Hematopoietic multipotent progenitor cell treated with erythropoietin and hydrocortisone succinate and interleukin-3 and kit ligand, for 6 days (in vitro differentiated cells): Measurements from ENCODE around the gene AUNIP.
A peak's percentile ranks its signal among the peaks of the same experiment; 100 is the strongest.

ENCODE experiments used
- DNase-seq: peaks from one replicate; pipeline ENCODE4 v3.0.0-alpha.2; 2015

The AUNIP gene

DNA sequence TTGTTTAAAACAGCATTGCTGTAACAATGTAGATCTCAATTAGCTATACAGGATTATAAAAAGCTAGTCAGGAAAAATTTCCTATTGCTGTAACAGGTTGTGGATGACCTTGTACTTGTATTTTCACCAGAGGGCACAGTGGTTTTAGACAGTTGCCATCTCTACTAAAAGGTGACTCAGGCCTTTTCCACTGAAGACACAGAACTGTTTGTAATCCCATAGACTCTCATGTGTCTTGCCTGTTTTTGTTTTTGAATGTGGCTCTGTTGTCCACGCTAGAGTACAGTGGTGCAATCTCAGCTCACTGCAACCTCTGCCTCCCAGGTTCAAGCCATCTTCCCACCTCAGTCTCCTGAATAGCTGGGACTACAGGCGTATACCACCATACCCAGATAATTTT is 33.7 kb downstream of the AUNIP start:
- peak; percentile 21 for DNase-seq

DNA sequence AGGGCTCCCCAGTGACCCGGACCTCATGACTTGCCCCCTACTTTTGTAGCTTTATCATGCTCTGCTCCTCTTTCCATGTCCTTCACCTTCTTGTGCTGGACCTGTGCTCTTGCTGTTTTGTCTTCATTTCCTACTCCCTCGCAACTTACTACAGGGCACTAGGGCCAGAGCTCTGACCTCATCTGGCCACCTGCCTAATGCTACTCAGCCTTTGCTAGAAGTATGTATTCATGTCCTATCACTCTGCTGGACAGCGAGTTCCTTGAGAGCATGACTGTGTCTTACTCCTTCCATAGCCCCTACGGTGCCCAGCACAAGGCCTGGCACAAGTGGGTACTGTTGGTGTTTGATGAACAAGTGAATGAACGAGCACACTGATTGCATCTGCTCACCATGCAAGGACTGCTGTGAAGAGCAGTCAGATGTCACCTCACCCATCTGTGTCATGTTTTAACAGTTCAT is 37.6 kb downstream of the AUNIP start:
- peak; percentile 32 for DNase-seq

DNA sequence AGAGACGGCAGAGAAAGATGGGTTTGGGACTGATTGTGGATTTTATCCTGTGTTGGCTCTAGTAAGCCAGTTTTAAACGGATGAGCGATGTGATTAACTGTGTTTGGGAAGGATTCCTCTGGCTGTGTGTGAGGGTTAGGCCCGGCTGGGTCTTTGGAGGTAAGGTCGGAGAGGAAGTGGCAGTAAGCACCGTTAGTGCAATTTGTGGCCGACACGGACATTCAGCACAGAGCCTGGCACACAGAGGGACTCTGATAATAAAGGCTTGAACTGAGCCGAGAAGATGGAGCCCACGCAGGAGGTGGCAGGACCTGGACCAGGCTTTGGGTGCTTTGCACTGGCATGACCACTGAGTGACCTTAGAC is 38.2 kb downstream of the AUNIP start:
- peak; percentile 38 for DNase-seq

DNA sequence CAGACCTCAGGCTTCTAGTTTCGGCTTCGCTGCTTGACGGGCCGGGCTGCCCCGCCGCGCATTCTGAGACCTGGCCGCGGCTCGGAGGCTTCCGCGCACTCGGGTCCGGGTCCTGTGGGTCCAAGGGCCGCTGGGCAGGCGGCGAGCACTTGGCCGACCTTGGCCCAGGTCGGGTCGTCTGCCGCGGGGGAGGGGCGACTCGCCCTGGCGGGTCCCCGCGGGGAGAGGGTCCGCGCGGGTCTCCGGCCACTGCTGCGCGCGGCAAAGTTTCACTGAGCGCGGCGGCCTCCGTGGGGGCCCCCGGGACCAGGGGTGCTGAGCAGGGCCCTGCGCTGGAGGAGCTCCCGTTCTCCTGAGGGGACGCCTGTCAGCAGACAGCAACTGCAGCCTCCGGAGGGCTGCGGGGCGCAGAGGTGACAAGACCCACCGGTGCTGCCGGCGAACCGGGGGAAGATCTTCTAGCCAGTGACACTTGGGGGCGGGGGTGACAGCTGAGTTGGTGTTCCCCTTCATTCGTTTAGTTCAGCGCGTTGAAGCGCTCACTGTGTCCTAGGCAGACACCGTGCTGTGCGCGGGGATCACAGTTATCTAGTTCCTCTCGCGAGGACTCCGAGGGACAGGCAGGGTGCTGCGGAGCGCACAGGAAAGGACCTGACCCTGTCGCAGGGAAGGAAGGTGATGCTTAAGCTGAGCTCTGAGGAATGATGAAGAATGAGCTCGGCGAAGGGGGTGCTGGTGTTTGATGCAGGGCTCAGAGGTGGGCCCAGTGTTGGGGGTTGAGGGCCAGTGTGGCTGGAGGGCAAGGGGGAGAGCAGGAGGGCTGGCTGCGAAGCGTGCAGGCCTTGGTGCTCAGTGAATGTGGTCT is 38.8 kb downstream of the AUNIP start:
- peak; percentile 89 for DNase-seq

DNA sequence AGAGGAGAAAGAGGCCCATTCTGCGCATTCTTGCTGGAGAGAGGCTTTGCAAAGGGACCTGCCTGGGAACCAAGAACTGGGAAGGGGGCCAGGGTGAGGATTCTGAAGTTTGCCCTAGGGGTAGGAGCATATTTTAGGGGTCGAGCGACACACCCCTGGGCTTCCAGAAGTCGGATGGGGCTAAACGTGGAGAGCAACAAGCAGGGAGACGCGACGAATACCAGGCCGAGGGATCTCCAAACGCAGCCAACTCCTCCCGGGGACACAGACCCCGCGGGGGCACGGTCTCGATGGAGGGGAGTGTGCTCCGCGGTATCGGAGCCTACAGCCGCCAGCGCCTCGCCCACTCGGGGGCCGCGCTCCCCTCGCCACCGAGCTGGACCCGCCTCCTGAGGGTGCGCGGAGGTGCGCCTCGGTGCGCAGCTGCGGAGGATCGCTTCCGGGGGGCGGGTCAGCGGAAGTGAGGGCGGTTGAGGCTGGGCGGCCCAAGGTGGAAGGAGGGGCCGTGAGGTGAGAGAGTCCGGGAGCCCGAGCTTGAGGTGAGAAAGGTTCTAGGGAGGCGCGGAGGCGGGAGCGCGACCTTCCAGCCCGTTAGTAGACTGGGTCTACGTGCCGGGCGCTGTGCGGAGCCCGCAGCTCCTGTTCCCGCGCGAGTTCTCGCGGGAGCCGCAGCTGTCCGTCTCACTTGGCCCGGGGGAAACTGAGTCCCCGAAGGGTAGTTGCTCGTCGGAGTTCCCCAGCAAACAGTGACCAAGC is 39.6 kb downstream of the AUNIP start, which contains the start of gene MTFR1L:
Gene MTFR1L, plus strand, starts transcription at position 464 of the 756 bp plus-strand sequence. CDS start 3,151 bp downstream, outside the sequence.
- peak; percentile 92 for DNase-seq

DNA sequence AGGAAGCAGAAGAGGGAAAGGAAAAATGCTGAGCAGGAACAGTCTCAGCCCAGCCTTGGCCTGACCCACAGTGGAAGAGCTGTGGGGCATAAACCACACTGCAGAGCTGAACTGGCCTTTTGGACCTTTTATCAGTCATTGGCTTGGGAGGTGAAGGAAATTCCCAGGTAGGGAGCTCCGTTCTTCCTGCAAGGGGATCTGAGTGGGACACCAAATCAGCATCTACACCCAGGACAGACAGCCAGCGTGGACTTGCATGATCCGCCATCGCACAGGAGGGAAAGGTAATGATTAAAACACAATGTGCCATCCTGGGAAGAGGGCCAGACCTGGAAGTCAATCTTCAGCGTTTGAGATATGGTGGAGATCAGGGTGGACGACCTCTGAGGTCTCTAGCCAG is 40.7 kb downstream of the AUNIP start:
- no peak for DNase-seq

DNA sequence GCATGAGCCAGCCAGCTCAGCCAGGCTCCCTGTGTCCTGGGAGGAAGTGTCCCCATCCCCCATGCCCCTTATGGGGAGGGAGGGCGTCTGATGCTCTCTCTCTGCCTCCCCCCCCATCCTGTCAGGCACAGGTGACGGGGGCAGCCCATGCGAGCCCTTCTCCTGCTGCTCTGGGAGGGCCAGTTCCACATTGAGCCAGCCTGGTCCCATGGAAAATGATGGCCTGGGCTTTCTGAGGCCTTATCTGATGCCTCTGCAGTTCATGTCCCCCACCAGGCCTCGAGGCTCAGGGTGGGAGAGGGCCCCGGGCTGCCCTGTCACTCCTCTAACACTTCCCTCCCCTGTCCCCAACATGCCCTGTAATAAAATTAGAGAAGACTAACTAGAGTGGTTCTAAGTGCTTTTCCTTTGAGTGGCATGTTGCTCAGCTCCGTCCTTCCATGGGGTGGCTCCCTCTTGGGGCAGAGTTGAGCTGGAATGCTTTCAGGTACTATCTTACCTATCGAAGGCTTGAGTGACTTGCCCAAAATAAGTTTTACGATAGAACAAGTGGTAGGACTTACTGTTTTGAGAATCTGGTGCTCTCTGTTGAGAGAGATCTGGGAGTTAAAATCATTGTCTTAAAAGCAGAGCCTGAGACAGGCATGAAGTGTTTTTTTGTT is 41.3 kb downstream of the AUNIP start:
- DNase-seq, result no peak

DNA sequence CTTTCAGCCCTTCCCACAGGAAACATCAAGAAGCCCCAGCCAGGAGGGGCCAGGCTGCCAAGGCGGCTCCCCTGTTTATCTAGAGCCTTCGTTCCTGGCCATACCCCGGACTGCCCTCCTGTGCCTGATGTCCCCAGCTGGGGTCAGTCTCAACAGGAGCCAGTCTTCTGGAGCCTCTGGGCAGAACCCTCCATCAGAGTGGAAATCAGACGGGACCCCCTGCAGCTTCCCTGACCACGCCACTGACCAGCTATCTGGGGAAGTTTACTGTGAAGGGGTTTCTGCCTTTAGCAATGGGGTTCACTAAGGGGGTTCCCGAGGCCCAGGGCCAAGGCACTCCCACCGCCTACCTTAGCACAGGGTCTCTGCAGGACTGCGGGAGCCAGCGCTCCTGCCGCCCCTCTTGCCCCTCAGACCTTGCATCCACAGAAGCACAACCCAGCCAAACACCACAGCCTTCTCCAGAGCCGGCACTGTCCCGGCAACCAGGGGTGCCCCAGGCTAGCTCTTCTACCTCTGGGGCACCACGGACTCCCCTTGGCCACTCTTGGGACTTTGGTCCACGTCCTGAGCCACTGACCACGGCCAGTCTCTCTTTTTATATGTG is 43.0 kb downstream of the AUNIP start:
- DNase-seq, result no peak

DNA sequence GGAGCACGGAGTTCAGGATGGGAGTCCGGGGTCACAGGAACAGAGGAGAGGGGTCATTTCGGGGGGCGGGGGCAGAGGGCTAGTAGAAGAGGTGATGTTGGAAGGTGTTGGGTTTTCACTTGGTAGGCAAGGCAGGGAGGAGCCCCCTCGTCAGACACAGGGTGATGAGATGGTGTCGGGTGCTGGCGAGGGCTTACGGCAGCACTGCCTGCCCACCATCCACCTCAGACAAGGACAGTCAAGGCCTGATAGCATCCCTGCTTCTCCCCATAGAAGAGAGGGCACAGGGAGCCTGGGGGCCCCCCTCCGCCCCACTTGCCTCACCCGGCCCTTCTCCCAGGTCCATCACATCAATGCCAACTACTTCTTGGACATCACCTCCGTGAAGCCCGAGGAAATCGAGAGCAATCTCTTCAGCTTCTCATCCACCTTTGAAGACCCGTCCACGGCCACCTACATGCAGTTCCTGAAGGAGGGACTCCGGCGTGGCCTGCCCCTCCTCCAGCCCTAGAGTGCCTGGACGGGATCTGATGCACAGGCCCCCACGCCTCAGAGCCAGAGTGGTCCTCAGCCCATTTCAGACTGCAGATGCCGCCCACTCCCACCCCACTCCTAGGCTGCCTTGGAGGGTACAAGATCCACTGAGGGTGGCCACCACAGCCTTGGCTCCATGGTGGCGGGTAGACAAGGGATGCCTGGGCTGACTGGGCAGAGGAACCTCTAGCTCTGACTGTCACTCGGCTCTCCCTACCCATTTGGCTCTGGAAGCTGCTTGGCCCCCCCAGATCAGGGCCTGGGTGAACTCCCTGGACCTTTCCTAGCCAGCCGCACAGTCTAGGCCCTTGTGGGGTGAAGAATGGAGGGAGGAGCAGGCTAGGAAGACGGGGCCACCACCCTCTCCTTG is 43.8 kb downstream of the AUNIP start:
- DNase-seq, result no peak

DNA sequence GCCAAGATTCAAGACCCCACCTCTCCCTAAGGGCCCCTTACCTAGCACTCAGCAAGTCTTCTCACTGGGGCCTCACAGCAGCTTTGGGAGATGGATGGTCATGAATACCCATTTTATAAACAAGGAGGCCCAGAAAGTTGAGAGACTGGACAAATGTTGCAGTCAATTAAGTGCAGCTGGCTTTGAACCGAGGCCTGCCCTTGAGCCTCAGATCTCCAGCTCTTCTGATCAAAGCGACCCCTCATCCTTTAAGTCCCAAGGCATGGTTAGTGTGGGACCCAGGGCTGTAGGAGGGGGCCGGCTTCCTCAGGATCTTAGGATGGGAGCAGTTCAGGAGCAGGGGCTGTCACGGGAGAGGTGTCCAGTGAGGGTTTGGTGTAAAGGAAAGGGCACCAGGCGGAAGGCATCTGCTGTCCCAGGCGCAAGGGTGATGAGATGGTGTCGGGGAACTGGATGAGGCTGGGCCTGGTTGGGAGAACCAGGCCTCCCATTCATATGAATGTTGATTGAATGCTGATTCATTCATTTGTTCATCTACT is 44.6 kb downstream of the AUNIP start:
- DNase-seq, result no peak

DNA sequence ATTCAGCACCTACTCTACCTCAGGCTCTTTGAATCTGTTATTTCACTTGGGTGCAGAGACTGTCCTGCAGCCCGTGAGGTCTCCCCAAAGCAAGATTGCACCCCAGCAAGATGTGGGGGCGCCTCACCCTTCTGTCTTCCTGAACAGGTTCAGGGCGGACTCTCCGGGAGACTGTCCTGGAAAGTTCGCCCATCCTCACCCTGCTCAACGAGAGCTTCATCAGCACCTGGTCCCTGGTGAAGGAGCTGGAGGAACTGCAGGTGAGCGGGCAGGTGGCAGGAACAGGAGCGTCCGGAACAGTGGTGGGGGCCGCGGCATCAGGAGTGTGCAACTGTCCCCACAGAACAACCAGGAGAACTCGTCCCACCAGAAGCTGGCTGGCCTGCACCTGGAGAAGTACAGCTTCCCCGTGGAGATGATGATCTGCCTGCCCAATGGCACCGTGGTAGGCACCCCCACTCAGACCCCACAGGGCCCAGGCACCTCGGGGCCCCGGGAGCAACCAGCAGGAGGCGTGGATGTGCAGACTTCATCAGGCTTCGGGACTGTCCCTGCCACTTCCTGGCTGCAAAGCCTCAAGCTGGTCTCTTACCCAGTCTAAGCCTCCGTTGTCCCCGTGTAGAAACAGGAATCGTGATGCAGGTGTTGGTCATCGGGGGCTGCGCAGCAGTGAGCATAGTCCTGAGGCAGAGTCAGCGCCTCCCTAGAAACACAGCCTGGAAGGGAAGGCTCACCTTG is 45.4 kb downstream of the AUNIP start:
- no peak for DNase-seq

DNA sequence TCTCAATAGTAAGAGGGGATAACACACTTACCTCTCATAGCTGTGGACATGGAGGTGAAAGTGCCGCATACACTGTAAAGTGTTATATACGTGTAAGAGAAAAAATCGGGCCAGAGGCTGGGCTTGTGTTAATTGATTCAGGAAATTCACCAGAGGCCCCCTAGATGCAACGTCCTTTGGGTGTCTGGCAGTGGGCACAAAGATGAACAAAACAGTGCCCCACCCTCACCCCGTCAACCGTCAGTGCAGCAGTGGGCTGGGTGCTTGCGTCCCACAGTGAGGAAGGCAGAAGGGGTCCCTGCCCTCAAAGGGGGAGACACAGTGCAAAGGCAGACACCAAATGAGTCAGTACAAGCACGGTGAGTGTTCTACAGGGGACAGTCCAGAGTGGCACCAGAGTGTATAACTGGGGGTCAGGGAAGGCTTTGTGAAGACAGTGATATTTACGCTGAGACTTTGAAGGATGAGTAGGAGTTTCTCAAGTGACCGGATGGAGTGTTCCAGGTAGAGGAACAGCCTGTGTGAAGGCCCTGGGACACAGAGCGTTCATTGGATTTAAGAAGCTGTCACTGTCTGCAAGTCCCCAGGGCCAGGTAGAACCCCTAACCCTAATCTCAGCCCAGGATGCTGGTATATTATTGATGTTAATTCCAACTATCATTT is 46.1 kb downstream of the AUNIP start:
- no peak for DNase-seq

DNA sequence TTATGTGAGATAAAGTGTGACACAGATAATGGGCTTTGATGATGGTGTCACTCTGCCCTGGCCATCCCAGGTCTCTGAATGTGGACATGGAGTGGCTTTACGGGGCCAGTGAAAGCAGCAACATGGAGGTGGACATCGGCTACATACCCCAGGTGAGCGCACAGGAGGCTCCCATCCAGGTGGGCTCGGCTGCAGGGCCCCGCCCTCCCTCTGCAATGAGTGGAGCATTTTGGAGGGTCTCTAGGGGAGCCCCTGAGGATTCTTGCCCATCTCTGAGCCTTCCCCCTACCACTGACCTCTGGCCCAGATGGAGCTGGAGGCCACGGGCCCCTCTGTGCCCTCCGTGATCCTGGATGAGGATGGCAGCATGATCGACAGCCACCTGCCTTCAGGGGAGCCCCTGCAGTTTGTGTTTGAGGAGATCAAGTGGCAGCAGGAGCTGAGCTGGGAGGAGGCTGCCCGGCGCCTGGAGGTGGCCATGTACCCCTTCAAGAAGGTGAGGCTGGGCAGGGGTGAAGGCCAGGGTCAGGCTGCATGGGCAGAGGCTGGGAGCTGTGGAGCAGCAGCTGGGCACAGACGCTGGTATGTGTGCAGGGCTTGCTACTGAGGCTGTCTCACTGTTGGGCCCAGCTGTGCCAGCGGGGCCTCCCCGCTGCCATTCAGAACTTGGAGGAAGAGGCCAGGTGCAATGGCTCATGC is 47.7 kb downstream of the AUNIP start:
- no peak for DNase-seq

DNA sequence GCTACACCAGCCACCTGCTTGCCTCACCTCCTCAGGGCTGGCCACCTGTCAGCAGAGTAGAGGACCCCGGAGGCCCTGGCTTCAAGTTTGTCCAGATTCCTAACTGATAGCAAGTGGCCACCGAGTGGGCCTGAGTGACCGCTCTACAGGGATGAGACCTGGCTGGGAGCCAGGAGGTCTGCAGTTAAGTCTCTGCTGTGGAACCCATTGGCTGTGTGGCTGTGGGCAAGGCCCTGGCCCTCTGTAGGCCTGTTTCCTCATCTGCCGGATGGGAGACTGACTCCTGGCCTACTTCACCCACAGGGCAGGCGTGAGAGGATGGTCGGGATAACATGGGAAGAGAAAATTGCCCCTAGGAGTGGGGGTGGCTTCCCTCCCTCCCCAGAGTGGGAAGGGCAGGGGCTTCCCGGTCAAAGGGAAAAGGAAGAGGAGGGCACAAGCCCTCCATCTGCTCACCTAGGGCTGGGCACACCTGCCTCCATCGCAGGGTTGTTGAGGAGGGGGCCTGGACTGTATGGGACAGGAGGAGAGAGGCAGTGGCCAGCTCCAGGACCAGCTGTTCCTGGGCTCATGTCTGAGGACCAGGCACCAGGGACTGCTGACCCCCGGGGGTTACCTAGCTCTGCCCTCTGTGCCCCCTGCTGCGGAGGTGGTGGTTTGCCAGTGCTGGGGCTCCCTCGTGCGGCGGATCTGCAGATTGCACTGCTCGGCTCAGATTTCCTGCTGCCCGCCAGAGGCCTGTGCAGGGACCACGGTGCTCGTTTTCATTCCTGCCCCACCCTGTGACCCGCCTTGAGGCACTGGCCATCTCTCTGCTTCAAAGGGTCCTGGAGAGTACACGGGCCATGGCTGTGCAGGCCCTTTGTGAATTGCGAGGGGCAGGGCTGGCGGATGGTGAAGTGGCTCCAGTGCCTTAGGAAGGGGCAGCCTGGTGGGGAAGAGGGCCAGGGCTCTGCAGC is 48.6 kb downstream of the AUNIP start:
- peak; percentile 79 for DNase-seq

DNA sequence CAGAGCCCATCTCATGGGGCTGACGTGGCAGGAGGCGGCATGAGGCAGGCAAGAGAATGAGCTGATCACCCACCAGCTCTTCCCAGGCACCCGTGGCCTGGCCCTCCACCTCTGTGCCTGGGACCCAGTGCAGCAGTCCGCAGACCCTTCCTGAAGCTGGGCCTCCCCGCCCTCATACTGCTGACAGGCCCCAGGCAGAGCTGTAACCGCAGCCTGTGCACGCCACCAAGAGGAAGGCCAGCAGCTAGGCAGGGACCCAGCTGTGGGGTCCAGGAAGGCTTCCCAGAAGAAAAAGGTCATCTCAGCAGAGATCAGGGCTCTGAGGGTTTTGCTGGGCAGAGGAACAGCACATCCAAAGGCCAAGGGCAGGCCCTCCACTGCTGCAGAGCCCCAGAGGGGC is 49.3 kb downstream of the AUNIP start:
- DNase-seq, result no peak

DNA sequence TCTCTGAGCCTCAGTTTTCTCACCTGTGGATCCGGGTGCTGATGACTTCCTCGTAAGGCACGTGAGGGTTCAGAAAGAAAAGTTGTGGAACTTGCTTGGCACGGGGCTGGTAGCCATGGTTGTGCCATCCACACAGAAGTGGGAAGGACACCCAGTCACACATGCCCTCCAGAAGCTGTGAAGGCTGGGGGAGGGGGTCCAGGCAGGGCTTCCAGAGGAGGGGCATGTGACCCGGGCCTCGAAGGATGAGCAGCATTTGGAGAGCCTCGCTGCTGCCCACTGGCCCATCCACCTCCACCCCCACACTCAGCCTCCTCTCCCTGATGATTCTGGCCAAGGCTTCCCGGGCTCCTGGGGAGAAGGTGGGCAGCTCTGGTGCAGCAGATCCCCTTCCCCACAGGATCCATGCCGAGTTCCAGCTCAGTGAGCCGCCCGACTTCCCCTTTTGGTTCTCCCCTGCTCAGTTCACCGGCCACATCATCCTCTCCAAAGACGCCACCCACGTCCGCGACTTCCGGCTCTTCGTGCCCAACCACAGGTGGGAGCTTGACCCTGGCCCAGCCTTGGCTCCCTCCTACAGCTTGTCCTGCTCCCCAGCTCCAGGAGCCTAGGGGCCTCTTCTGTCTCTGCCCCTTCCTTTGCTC is 49.9 kb downstream of the AUNIP start:
- DNase-seq, result peak; percentile 36

DNA sequence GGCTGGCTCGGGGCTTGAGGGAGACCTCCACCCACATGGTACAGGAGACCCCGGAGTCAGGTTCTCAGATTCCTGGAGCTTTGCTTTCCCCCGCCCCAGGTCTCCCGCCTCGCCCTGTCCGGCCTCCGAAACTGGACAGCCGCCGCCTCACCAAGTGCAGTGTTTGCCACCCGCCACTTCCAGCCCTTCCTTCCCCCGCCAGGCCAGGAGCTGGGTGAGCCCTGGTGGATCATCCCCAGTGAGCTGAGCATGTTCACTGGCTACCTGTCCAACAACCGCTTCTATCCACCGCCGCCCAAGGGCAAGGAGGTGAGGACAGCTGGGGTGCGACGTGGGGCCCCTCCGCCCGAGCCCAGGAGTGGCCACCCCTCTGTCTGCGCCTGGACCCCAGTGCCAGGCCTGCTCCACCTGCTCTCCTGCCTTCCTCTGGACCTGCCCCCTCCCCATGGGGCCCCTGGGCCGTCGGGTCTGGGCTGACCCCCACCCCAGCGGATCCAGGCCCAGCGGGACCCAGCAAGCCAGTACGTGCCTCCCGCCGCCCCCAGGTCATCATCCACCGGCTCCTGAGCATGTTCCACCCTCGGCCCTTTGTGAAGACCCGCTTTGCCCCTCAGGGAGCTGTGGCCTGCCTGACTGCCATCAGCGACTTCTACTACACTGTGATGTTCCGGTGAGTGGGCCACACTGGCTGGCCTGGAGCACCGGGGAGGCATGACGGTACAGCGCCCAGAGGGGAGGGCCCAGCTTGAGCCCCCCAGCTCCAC is 50.6 kb downstream of the AUNIP start:
- DNase-seq, result no peak
